ENCODE results near the gene TMC2.
A peak's percentile ranks its signal among the peaks of the same experiment; 100 is the strongest.

The TMC2 gene

DNA sequence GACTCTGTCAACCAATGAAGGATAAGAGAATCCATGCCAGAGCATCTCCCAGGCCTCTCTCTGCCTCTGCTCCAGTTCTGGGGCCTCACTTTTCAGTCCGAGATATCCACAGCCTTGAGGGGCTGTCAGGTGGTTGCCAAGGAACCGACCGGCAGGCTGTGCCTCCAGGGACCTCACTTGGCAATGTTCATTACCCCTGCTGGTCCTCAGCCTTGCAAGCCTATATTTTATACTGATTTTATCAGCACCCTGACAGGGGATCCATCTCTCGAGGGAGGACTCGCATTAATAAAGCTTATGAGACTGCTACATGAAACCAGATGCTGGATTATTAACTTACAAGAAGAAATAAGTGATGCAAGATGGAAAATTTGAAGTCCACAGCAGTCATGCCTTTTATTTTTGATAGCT is 39.9 kb downstream of the TMC2 start:
- in situ Hi-C loops (cut with HindIII; ENCODE audit: low sequenced_read_pairs): no loop called here
- TF ChIP-seq, protein P1, sequence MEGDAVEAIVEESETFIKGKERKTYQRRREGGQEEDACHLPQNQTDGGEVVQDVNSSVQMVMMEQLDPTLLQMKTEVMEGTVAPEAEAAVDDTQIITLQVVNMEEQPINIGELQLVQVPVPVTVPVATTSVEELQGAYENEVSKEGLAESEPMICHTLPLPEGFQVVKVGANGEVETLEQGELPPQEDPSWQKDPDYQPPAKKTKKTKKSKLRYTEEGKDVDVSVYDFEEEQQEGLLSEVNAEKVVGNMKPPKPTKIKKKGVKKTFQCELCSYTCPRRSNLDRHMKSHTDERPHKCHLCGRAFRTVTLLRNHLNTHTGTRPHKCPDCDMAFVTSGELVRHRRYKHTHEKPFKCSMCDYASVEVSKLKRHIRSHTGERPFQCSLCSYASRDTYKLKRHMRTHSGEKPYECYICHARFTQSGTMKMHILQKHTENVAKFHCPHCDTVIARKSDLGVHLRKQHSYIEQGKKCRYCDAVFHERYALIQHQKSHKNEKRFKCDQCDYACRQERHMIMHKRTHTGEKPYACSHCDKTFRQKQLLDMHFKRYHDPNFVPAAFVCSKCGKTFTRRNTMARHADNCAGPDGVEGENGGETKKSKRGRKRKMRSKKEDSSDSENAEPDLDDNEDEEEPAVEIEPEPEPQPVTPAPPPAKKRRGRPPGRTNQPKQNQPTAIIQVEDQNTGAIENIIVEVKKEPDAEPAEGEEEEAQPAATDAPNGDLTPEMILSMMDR (IDR thresholded peaks at IDR 0.05; ENCODE audit: low read depth, low read length, missing control alignments): no peak
- DNase-seq (ENCODE audit: low read depth): no peak
- H3K4me3 ChIP-seq (ENCODE audit: low read depth, low read length): no peak overlapping the region

GRCh38 chr20:2578475-2579192 is 42.3 kb downstream of the TMC2 start:
- TF ChIP-seq, protein P1 (IDR thresholded peaks at IDR 0.05; ENCODE audit: low read depth, low read length, missing control alignments): no peak
- DNase-seq (ENCODE audit: low read depth): no peak
- no peak overlapping the region for H3K4me3 ChIP-seq (ENCODE audit: low read depth, low read length)
- in situ Hi-C loops (cut with HindIII; ENCODE audit: low sequenced_read_pairs): no loop called here

- no peak overlapping the region for H3K4me3 ChIP-seq (ENCODE audit: low read depth, low read length)
- TF ChIP-seq, protein P1 (IDR thresholded peaks at IDR 0.05; ENCODE audit: low read depth, low read length, missing control alignments): no peak
- in situ Hi-C loops (cut with HindIII; ENCODE audit: low sequenced_read_pairs): no loop called here
- DNase-seq (ENCODE audit: low read depth): peak; percentile 64
Measured at GRCh38 chr20:2585811-2586210, 49.4 kb downstream of the TMC2 start.

DNA sequence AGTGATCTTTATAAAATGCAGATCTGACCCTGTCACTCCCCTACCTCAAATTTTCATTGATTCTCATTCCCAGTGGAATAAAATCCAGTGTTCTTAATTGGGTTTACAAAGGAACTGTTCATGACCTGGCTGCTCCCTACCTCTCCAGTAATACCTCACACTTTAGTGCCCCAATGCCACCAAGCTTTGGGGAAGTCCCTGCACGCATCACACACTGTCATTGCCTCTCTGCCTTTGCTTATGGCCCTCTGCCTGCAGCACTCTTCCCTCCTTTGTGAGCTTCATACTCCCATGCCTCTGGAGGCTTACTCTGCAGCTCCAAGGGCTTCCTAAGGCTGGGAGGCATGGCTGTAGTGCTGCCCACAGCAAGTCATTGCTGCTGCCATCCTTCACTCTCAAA is 57.4 kb downstream of the TMC2 start:
- no peak overlapping the region for H3K4me3 ChIP-seq (ENCODE audit: low read depth, low read length)
- no peak for DNase-seq (ENCODE audit: low read depth)
- in situ Hi-C loops (cut with HindIII; ENCODE audit: low sequenced_read_pairs): no loop called here
- TF ChIP-seq, protein P1 (IDR thresholded peaks at IDR 0.05; ENCODE audit: low read depth, low read length, missing control alignments): no peak

DNA sequence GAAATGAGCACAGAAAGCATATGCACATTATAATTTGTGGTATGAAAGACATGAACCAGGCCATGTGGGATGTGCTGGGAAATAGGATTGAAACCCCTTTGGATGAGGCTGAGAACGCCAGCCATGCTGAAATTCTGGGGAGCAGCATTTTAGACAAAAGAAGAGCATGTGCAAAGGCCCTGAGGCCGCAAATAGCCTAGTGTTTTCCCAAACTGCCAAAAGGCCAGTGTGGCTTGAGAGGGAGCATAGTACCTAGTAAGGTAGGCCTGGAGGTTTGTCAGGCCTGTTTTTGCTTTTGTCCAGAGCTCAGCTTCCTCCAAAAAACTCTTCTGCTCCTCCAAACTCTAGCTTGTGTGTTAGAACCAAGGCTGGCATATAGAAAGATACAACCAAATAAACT is 58.7 kb downstream of the TMC2 start:
- no peak overlapping the region for H3K4me3 ChIP-seq (ENCODE audit: low read depth, low read length)
- TF ChIP-seq, protein P1 (IDR thresholded peaks at IDR 0.05; ENCODE audit: low read depth, low read length, missing control alignments): no peak
- in situ Hi-C loops (cut with HindIII; ENCODE audit: low sequenced_read_pairs): no loop called here
- no peak for DNase-seq (ENCODE audit: low read depth)

GRCh38 chr20:2596673-2597279 is 60.4 kb downstream of the TMC2 start:
- TF ChIP-seq, protein P1 (IDR thresholded peaks at IDR 0.05; ENCODE audit: low read depth, low read length, missing control alignments): no peak
- in situ Hi-C loops (cut with HindIII; ENCODE audit: low sequenced_read_pairs): no loop called here
- no peak overlapping the region for H3K4me3 ChIP-seq (ENCODE audit: low read depth, low read length)
- DNase-seq (ENCODE audit: low read depth): no peak

Data from astrocyte of the cerebellum (primary cell).